Right lobe of liver (tissue), 6 donors: ENCODE data around the gene RELA. TPM values are rescaled to one million over a fixed set of nuclear protein-coding genes. Genes with fewer than 3 reads are reported as not detected.

Experiments used
- ATAC-seq, 4 donors: fragments of 200-7000 bp; cut with Tn5 transposase; one replicate each; pipeline ENCODE4 v1.9.1; 2020; ENCODE audit warnings: mild to moderate bottlenecking in 4 of 4, moderate library complexity in 4 of 4
- DNase-seq, 3 donors: peaks; one replicate each; pipeline ENCODE4 v3.0.0-alpha.2; 2020
- H3K27ac ChIP-seq, 3 donors: fragments of 200-600 bp; one replicate each; pipeline ENCODE4 v1.8.0; 2022
- H3K27me3 ChIP-seq, 2 donors: fragments of 200-600 bp; one replicate each; pipeline ENCODE4 v1.8.0; 2022
- H3K36me3 ChIP-seq, 4 donors: fragments of 200-600 bp; sonication (generic) in 1 of 4; one replicate each; pipeline versions ENCODE4 v1.5.1 to v1.8.0; 2017 to 2022; ENCODE audit warnings: control low read depth in 1 of 4
- H3K4me1 ChIP-seq, 4 donors: fragments of 200-600 bp; sonication (generic) in 1 of 4; one replicate each; pipeline versions ENCODE4 v1.5.1 to v1.8.0; 2017 to 2022; ENCODE audit warnings: control low read depth in 1 of 4
- H3K4me3 ChIP-seq, 3 donors: fragments of 200-600 bp; one replicate each; pipeline ENCODE4 v1.8.0; 2022
- H3K9me3 ChIP-seq, 4 donors: fragments of 200-600 bp; sonication (generic) in 1 of 4; one replicate each; pipeline versions ENCODE4 v1.5.1 to v1.8.0; 2017 to 2022; ENCODE audit warnings: control low read depth in 1 of 4
- CTCF ChIP-seq, 4 donors: fragments of 200-600 bp in 3 of 4; fragments of 450-650 bp in 1 of 4; IDR thresholded peaks; one replicate each; pipeline versions ENCODE4 v1.5.1 to v1.8.0; 2016 to 2022; ENCODE audit warnings: antibody characterized with exemption in 4 of 4, mild to moderate bottlenecking in 2 of 4
- POLR2A ChIP-seq: fragments of 450-650 bp; IDR thresholded peaks from one replicate; pipeline ENCODE4 v1.6.1; 2017; ENCODE audit warnings: antibody characterized with exemption, mild to moderate bottlenecking
- WGBS: methylation state at CpG from one replicate; pipeline ENCODE4 v1.1.6; 2018; ENCODE audit warnings: low coverage, low lambda C conversion rate; ENCODE audit not compliant: insufficient coverage; ENCODE audit errors: missing lambda C conversion rate; 5-methylcytosine and 5-hydroxymethylcytosine counted together
- intact Hi-C, 2 donors: fragments of 100-400 bp; cut with DNase I; formaldehyde crosslinking; loops; one replicate each; pipeline versions ENCODE4 v1.11.2 to v1.14.1; 2022
- long read RNA-seq: library from polyadenylated mRNA; unstranded; transcript quantifications from one replicate; pipeline ENCODE4 v2.0.0, GENCODE V29; 2019
- total RNA-seq, 6 experiments: library from RNA; depleted of rRNA in 2 of 6; stranded (reverse); fragments of >200 nt in 2 of 6; fragmentation: NEBNext Ultra II Directional in 3 of 6; extraction: Animal tissue kit (Norgen Biotek cat#: 25700) in 3 of 6; gene quantifications; one replicate each; pipeline versions ENCODE4 v1.1.0 to v1.2.4, GENCODE V29; 2016 to 2023
- donor health status: DM: no; HTN: yes; CAD: no.
- donor health status: DM: no; HTN: no; CAD: no.
- donor health status: DM: no; HTN: no; CAD: no.
- donor health status: DM: no; HTN: yes; CAD: no.
- donor health status: DM: no; HTN: yes; CAD: no.

RELA gene
- total RNA-seq = 10 to 100 TPM; 27.8 to 51.1 (median 41.9) TPM
- long read RNA-seq, partial matches to known transcripts = 2 of 3 reads
- long read RNA-seq, other reads (novel, unspliced or antisense) = 1 of 3 reads

- H3K27ac ChIP-seq = peak within 1 kb of the TSS; percentile 92 to 100 (median 95)
- WGBS = 3% methylated on average over 12 of the region's 91 CpGs
- DNase-seq = peak; percentile 95 to 96 (median 96)
- ATAC-seq = peak; percentile 84 to 91 (median 88)
- H3K4me3 ChIP-seq = peak within 1 kb of the TSS; percentile 67 to 95 (median 88)
- peaks cover 3 to 32% (median 17%) of the 10 kb centered on the region in 4 donors for H3K36me3 ChIP-seq
- H3K27me3 ChIP-seq = no peaks in the 10 kb centered on the region
- peaks cover 0 to 25% (median 7%) of the 10 kb centered on the region in 4 donors for H3K4me1 ChIP-seq
- intact Hi-C loops = no loop called here
- no peaks in the 10 kb centered on the region for H3K9me3 ChIP-seq
- TF ChIP-seq CTCF (IDR thresholded peaks at IDR 0.05) = no peak
- peak; percentile 84 for TF ChIP-seq POLR2A
Observed at GRCh38 chr11:65662799-65663638, at the start of gene RELA. TSS of gene RELA (minus strand) at chr11:65662916. CDS start at chr11:65662832, 84 bp downstream.

- H3K4me1 ChIP-seq = peaks cover 0 to 16% (median 1%) of the 10 kb centered on the region in 4 donors
- H3K27me3 ChIP-seq = no peaks in the 10 kb centered on the region
- ATAC-seq = peak; percentile 88 to 92 (median 90)
- WGBS = 0% methylated on average over 49 of the region's 65 CpGs
- peaks cover 2 to 37% (median 18%) of the 10 kb centered on the region in 4 donors for H3K36me3 ChIP-seq
- peak; percentile 97 to 98 (median 98) for DNase-seq
- intact Hi-C loops = loop anchor here (5.0 to 10.0 kb wide), 2 partner anchors 103 to 105 kb away; no protein-coding TSS in a partner anchor
- no peaks in the 10 kb centered on the region for H3K9me3 ChIP-seq
- peak within 1 kb of the TSS; percentile 97 to 98 (median 97) for H3K27ac ChIP-seq
- peak within 1 kb of the TSS; percentile 62 to 73 (median 70) for H3K4me3 ChIP-seq
- TF ChIP-seq CTCF (IDR thresholded peaks at IDR 0.05) (peak; percentile 94 to 99 (median 96)), POLR2A (peak; percentile 80)
Observed at GRCh38 chr11:65711785-65712632, 49.3 kb upstream of the RELA start, which contains the start of gene KAT5. TSS of gene KAT5 (plus strand) at chr11:65712252. CDS start at chr11:65712268, 16 bp downstream.

GRCh38 chr11:65710421-65710820 is 47.7 kb upstream of the RELA start:
- no peaks in the 10 kb centered on the region for H3K9me3 ChIP-seq
- H3K36me3 ChIP-seq = peaks cover 2 to 21% (median 12%) of the 10 kb centered on the region in 4 donors
- H3K27me3 ChIP-seq = no peaks in the 10 kb centered on the region
- no peak for TF ChIP-seq CTCF (IDR thresholded peaks at IDR 0.05)
- TF ChIP-seq POLR2A = no peak
- DNase-seq = no peak
- H3K4me1 ChIP-seq = peaks cover 0 to 16% (median 1%) of the 10 kb centered on the region in 4 donors
- 73% methylated on average over 2 of the region's 3 CpGs for WGBS
- no peak for ATAC-seq
- intact Hi-C loops = loop anchor here (5.0 to 10.0 kb wide), 2 partner anchors 104 to 107 kb away; no protein-coding TSS in a partner anchor
- H3K27ac ChIP-seq = no peak overlapping the region
- no peak overlapping the region for H3K4me3 ChIP-seq

- intact Hi-C loops = loop anchor here (5.0 to 10.0 kb wide), 3 partner anchors 85 to 108 kb away; no protein-coding TSS in a partner anchor
- no peaks in the 10 kb centered on the region for H3K9me3 ChIP-seq
Observed at GRCh38 chr11:65709661-65710060, 46.9 kb upstream of the RELA start.

More at GRCh38 chr11:65709661-65710060, 46.9 kb upstream of the RELA start:
- Histone ChIP-seq H3K27ac (no peak overlapping the region), H3K36me3 (peaks cover 2 to 13% (median 6%) of the 10 kb centered on the region in 4 donors), H3K4me1 (peaks cover 0 to 16% (median 1%) of the 10 kb centered on the region in 4 donors), H3K4me3 (no peak overlapping the region), H3K27me3 (no peaks in the 10 kb centered on the region)
- no peak for ATAC-seq
- WGBS = 80% methylated on average over 8 of the region's 8 CpGs
- TF ChIP-seq POLR2A (no peak), CTCF (IDR thresholded peaks at IDR 0.05) (no peak)
- DNase-seq = no peak
